Measurements from ENCODE around the gene C1QC. TPM values are rescaled to one million over a fixed set of nuclear protein-coding genes. Genes with fewer than 3 reads are reported as not detected.

C1QC gene
- total and polyA plus RNA-seq, 11 donors = 13.9 to 674 (median 50.0) TPM

- H3K4me3 ChIP-seq = peak overlapping the region in 1 of 12 donors; percentile 63
- 63 to 78% (median 69%) methylated on average over 3 of the region's 3 CpGs for WGBS, 4 donors
- no peak for ATAC-seq
- H3K9me3 ChIP-seq = no peaks in the 10 kb centered on the region
- peaks cover 0 to 39% (median 3%) of the 10 kb centered on the region in 9 donors for H3K27me3 ChIP-seq
- intact Hi-C loops (cut with DNase I) = no loop called here
- H3K36me3 ChIP-seq = peaks cover 0 to 19% (median 0%) of the 10 kb centered on the region in 9 donors
- no peaks in the 10 kb centered on the region for H3K4me1 ChIP-seq
- TF ChIP-seq CTCF (IDR thresholded peaks at IDR 0.05) (no peak), POLR2A (IDR thresholded peaks at IDR 0.05) (no peak)
- H3K27ac ChIP-seq = no peak overlapping the region
- peak in 1 of 5 donors; percentile 7 for DNase-seq
Observed at GRCh38 chr1:22658385-22659163, 15.1 kb downstream of the C1QC start.

- H3K36me3 ChIP-seq = peaks cover 0 to 19% (median 0%) of the 10 kb centered on the region in 9 donors
- no peak overlapping the region for H3K4me3 ChIP-seq
- no peaks in the 10 kb centered on the region for H3K4me1 ChIP-seq
- no peak for TF ChIP-seq CTCF (IDR thresholded peaks at IDR 0.05)
- TF ChIP-seq POLR2A (IDR thresholded peaks at IDR 0.05) = no peak
- ATAC-seq = no peak
- H3K27me3 ChIP-seq = peaks cover 0 to 25% (median 0%) of the 10 kb centered on the region in 9 donors
- WGBS, 4 donors = 88 to 93% (median 89%) methylated on average over 19 of the region's 19 CpGs
- intact Hi-C loops (cut with DNase I) = no loop called here
- H3K27ac ChIP-seq = no peak overlapping the region
- peak in 1 of 5 donors; percentile 51 for DNase-seq
- no peaks in the 10 kb centered on the region for H3K9me3 ChIP-seq
Observed at GRCh38 chr1:22660716-22661241, 17.3 kb downstream of the C1QC start.

- intact Hi-C loops (cut with DNase I) = no loop called here
Observed at GRCh38 chr1:22661880-22662279, 18.4 kb downstream of the C1QC start.

More at GRCh38 chr1:22661880-22662279, 18.4 kb downstream of the C1QC start:
- peaks cover 0 to 16% (median 0%) of the 10 kb centered on the region in 9 donors for H3K27me3 ChIP-seq
- no peaks in the 10 kb centered on the region for H3K4me1 ChIP-seq
- DNase-seq (no peak), ATAC-seq (no peak)
- no peak overlapping the region for H3K4me3 ChIP-seq
- H3K36me3 ChIP-seq = peaks cover 0 to 14% (median 0%) of the 10 kb centered on the region in 9 donors
- no peaks in the 10 kb centered on the region for H3K9me3 ChIP-seq
- TF ChIP-seq POLR2A (IDR thresholded peaks at IDR 0.05) (no peak), CTCF (IDR thresholded peaks at IDR 0.05) (no peak)
- no peak overlapping the region for H3K27ac ChIP-seq
- WGBS, 4 donors = 85 to 90% (median 88%) methylated on average over 2 of the region's 2 CpGs
